GM12878 (cell line): ENCODE data around the gene IFNLR1. TPM values are rescaled to one million over a fixed set of nuclear protein-coding genes. Genes with fewer than 3 reads are reported as not detected.

Experiments
- ATAC-seq: fragments of 200-7000 bp; cut with Tn5 transposase; 3 replicates; pipeline ENCODE4 v1.9.1; 2020; ENCODE audit warnings: mild to moderate bottlenecking, moderate library complexity
- BruUV-seq: library from RNA; stranded (reverse); fragments of 400-500 nt; replicated peaks from 2 replicates; lab custom pipeline; 2021; lab: Mats Ljungman, UMichigan
- CTCF ChIA-PET: fragments of 300-600 bp; sonication (Branson Sonifier 250); formaldehyde crosslinking; extraction: SDS; loops from one replicate; lab custom pipeline; 2021; ENCODE audit warnings: inconsistent platforms; lab: Yijun Ruan, JAX
- POLR2A ChIA-PET: fragments of 350-600 bp; formaldehyde crosslinking; extraction: SDS; loops from one replicate; lab custom pipeline; 2021; ENCODE audit warnings: inconsistent platforms; lab: Charles Lee
- RAD21 ChIA-PET: fragments of 300-600 bp; sonication (Branson Sonifier 250); formaldehyde crosslinking; loops from one replicate; lab custom pipeline; 2023; ENCODE audit warnings: antibody characterized with exemption; ENCODE audit not compliant: unreplicated experiment; lab: Charles Lee
- SMC1A ChIA-PET: fragments of 300-600 bp; sonication (Branson Sonifier 250); formaldehyde crosslinking; loops from one replicate; lab custom pipeline; 2023; ENCODE audit not compliant: unreplicated experiment, uncharacterized antibody; lab: Charles Lee
- DNase-seq: peaks from one replicate; pipeline ENCODE4 v3.0.0-alpha.2; 2011; ENCODE audit warnings: low read depth, low spot score
- FAIRE-seq: peaks from 3 replicates; lab custom pipeline; 2011; peaks lifted over from hg19 to GRCh38; lab: Jason Lieb, UNC
- H2AFZ ChIP-seq: 2 replicates; pipeline ENCODE4 v1.6.0; 2011; ENCODE audit warnings: low read depth, low read length, control low read depth; ENCODE audit not compliant: control insufficient read depth
- H3K27ac ChIP-seq: 2 replicates; pipeline ENCODE4 v1.5.1; 2011; ENCODE audit warnings: control low read depth; ENCODE audit not compliant: control insufficient read depth, insufficient read depth
- H3K27me3 ChIP-seq, 2 experiments: replicated peaks in 1 of 2; 2 replicates each; pipeline versions ENCODE4 v1.6.0 to v1.6.1; 2011; ENCODE audit warnings: low read length in 1 of 2; ENCODE audit not compliant: control insufficient read depth in 2 of 2, insufficient read depth in 2 of 2
- H3K36me3 ChIP-seq, 2 experiments: 2 replicates each; pipeline ENCODE4 v1.5.1; 2011; ENCODE audit warnings: low read length in 1 of 2; ENCODE audit not compliant: control insufficient read depth in 2 of 2, insufficient read depth in 2 of 2
- H3K4me1 ChIP-seq: 2 replicates; pipeline ENCODE4 v1.6.1; 2011; ENCODE audit warnings: mild to moderate bottlenecking, low read length, moderate library complexity, mixed read lengths; ENCODE audit not compliant: control insufficient read depth, insufficient read depth
- H3K4me2 ChIP-seq: 2 replicates; pipeline ENCODE4 v1.6.0; 2011; ENCODE audit warnings: control low read depth; ENCODE audit not compliant: control insufficient read depth, insufficient read depth
- H3K4me3 ChIP-seq: fragments of 200-600 bp; sonication (generic); 2 replicates; pipeline ENCODE4 v1.5.1; 2016
- H3K79me2 ChIP-seq: 2 replicates; pipeline ENCODE4 v1.6.0; 2011; ENCODE audit warnings: low read length; ENCODE audit not compliant: control insufficient read depth, insufficient read depth
- H3K9ac ChIP-seq: 2 replicates; pipeline ENCODE4 v1.8.0; 2011; ENCODE audit warnings: low read length, control low read depth, mixed read lengths; ENCODE audit not compliant: control insufficient read depth, insufficient read depth
- H3K9me3 ChIP-seq: replicated peaks from 3 replicates; pipeline ENCODE4 v1.5.1; 2011; ENCODE audit warnings: mild to moderate bottlenecking, low read length; ENCODE audit not compliant: control insufficient read depth, insufficient read depth
- H4K20me1 ChIP-seq: 2 replicates; pipeline ENCODE4 v1.6.0; 2011; ENCODE audit not compliant: control insufficient read depth, insufficient read depth
- BRCA1 ChIP-seq: IDR thresholded peaks from 2 replicates; pipeline ENCODE4 v1.6.1; 2011; ENCODE audit warnings: low read depth, low read length, improper control_type of control experiment
- CEBPZ ChIP-seq: fragments of 150-350 bp; IDR thresholded peaks from 2 replicates; pipeline ENCODE4 v1.6.1; 2016; ENCODE audit warnings: low read depth, low read length
- ETV6 ChIP-seq, 2 experiments: fragments of 450-650 bp in 1 of 2; IDR thresholded peaks in 1 of 2; conservative IDR thresholded peaks in 1 of 2; 2 replicates each; pipeline ENCODE4 v1.6.1; 2014; ENCODE audit warnings: antibody characterized with exemption in 1 of 2, borderline replicate concordance in 1 of 2, low read depth in 1 of 2, mild to moderate bottlenecking in 1 of 2, moderate library complexity in 1 of 2
- IKZF1 ChIP-seq: fragments of 450-650 bp; conservative IDR thresholded peaks from 2 replicates; pipeline ENCODE4 v1.6.1; 2017; ENCODE audit warnings: antibody characterized with exemption, mild to moderate bottlenecking
- JUND ChIP-seq: IDR thresholded peaks from 2 replicates; pipeline ENCODE4 v1.6.1; 2012; ENCODE audit warnings: low read depth, mild to moderate bottlenecking, low read length, improper control_type of control experiment, moderate library complexity
- KAT2A ChIP-seq: conservative IDR thresholded peaks from 2 replicates; pipeline ENCODE4 v1.6.1; 2011; ENCODE audit warnings: low read depth, low read length; ENCODE audit not compliant: control insufficient read depth
- MYB ChIP-seq: fragments of 150-350 bp; IDR thresholded peaks from 2 replicates; pipeline ENCODE4 v1.6.1; 2014; ENCODE audit warnings: mild to moderate bottlenecking, low read depth, low read length, borderline replicate concordance
- POLR2AphosphoS2 ChIP-seq: IDR thresholded peaks from 2 replicates; pipeline ENCODE4 v1.6.1; 2011; ENCODE audit warnings: low read depth, mild to moderate bottlenecking, low read length, improper control_type of control experiment, moderate library complexity
- REST ChIP-seq: IDR thresholded peaks from 2 replicates; pipeline ENCODE4 v1.6.1; 2012; ENCODE audit warnings: mild to moderate bottlenecking, low read depth, low read length
- RUNX3 ChIP-seq: IDR thresholded peaks from 2 replicates; pipeline ENCODE4 v1.6.1; 2012; ENCODE audit warnings: low read length, inconsistent platforms
- SMAD5 ChIP-seq: IDR thresholded peaks from 2 replicates; pipeline ENCODE4 v1.6.1; 2016; ENCODE audit warnings: antibody characterized with exemption, low read depth
- SREBF2 ChIP-seq: IDR thresholded peaks from 2 replicates; pipeline ENCODE4 v1.6.1; 2012; ENCODE audit warnings: mild to moderate bottlenecking, low read length
- ZBTB40 ChIP-seq: fragments of 450-650 bp; IDR thresholded peaks from 2 replicates; pipeline ENCODE4 v1.6.1; 2016; ENCODE audit warnings: mild to moderate bottlenecking, moderate library complexity, borderline replicate concordance
- ZNF274 ChIP-seq: IDR thresholded peaks from one replicate; pipeline ENCODE4 v1.8.0; 2011; ENCODE audit not compliant: insufficient read length, insufficient read depth
- WGBS: methylation state at CpG from one replicate; pipeline ENCODE4 v1.1.6; 2016; ENCODE audit warnings: low lambda C conversion rate; ENCODE audit not compliant: insufficient replicate concordance, insufficient coverage; ENCODE audit errors: missing lambda C conversion rate; 5-methylcytosine and 5-hydroxymethylcytosine counted together
- in situ Hi-C: fragments of 300-500 bp; cut with MboI; formaldehyde crosslinking; loops from 9 replicates; pipeline ENCODE4 v1.14.3; 2018; ENCODE audit warnings: mixed read lengths
- intact Hi-C: fragments of 100-400 bp; cut with micrococcal nuclease; formaldehyde crosslinking; loops from one replicate; pipeline ENCODE4 v1.14.2; 2022; ENCODE audit not compliant: unreplicated experiment
- polyA plus RNA-seq, 11 experiments: library from polyadenylated mRNA; depleted of rRNA in 4 of 11; unstranded in 6 of 11; stranded (reverse) in 5 of 11; fragments of >200 nt; fragmentation: Nextera tagmentation in 4 of 11; fragmentation: Illumina TruSeq in 1 of 11; extraction: Ambion mirVana in 4 of 11; extraction: Trizol in 1 of 11; gene quantifications; 1 replicate in 1 of 11; 2 replicates in 10 of 11; pipeline versions ENCODE4 v1.2.1 to v1.2.3, GENCODE V29; 2011 to 2016; ENCODE audit warnings: inconsistent platforms in 2 of 11, missing spikeins in 2 of 11, low read depth in 1 of 11
- total RNA-seq, 4 experiments: library from RNA; depleted of rRNA in 3 of 4; stranded (reverse); fragments of >200 nt in 3 of 4; fragmentation: Illumina TruSeq in 1 of 4; extraction: Trizol in 1 of 4; gene quantifications; 2 replicates each; pipeline versions ENCODE4 v1.2.1 to v1.2.3, GENCODE V29; 2013 to 2021

The IFNLR1 gene
- total and polyA plus RNA-seq, 10 of the 15 experiments (the other 5 are each of a cell fraction or from before 2014, with no cell fraction given): 0.31 to 5.6 (median 3.9) TPM

- Histone ChIP-seq H3K9me3 (no peaks in the 10 kb centered on the region; the same call in 2 of the 3 replicates), H3K9ac (no peak overlapping the region), H3K27ac (no peak overlapping the region), H3K4me1 (no peaks in the 10 kb centered on the region; the same call in 1 of the 2 replicates), H2AFZ (no peak overlapping the region), H4K20me1 (no peaks in the 10 kb centered on the region), H3K36me3 (no peaks in the 10 kb centered on the region), H3K4me3 (no peak overlapping the region), H3K4me2 (no peak overlapping the region), H3K27me3 (peaks cover 0 to under 1% of the 10 kb centered on the region in 2 experiments; a peak in 2 of 4 replicates), H3K79me2 (no peaks in the 10 kb centered on the region)
- SMC1A ChIA-PET: no interaction called here
- BruUV-seq: no TSS peak
- intact Hi-C loops: no loop called here
- CTCF ChIA-PET: interaction anchor here (1.4 kb wide), 1 partner anchor 74 kb away, joined by 4 read pairs; no protein-coding TSS in a partner anchor
- in situ Hi-C loops: loop anchor here (5.0 kb wide), 1 partner anchor 52 kb away; no protein-coding TSS in a partner anchor
- POLR2A ChIA-PET: no interaction called here
- FAIRE-seq (no peak), ATAC-seq (no peak), DNase-seq (no peak)
- WGBS: 47% methylated on average over 2 of the region's 2 CpGs
- RAD21 ChIA-PET: no interaction called here
- TF ChIP-seq REST (no peak), SREBF2 (no peak), JUND (no peak), BRCA1 (no peak), ZBTB40 (no peak), RUNX3 (no peak), ZNF274 (no peak), IKZF1 (no peak), POLR2AphosphoS2 (no peak), KAT2A (no peak), ETV6 (conservative IDR thresholded peaks at IDR 0.05 in 1 of 2, IDR thresholded peaks at IDR 0.05 in 1 of 2; ENCODE audit: borderline replicate concordance in 1 of 2, low read depth in 1 of 2) (no peak), SMAD5 (no peak), MYB (no peak), CEBPZ (no peak)
These were observed 62.1 kb downstream of the IFNLR1 start for GRCh38 chr1:24124980-24125379.
